HEK293T (cell line): ENCODE measurements around the gene RIMBP2.

Experiments
- ARNT ChIP-seq: fragments of 450-650 bp; IDR thresholded peaks from 2 replicates; pipeline ENCODE4 v1.6.1; 2017; ENCODE audit warnings: mild to moderate bottlenecking
- CTBP1 ChIP-seq: fragments of 450-650 bp; IDR thresholded peaks from 2 replicates; pipeline ENCODE4 v1.6.1; 2016; ENCODE audit warnings: borderline replicate concordance
- ELF4 ChIP-seq: fragments of 450-650 bp; IDR thresholded peaks from 2 replicates; pipeline ENCODE4 v1.6.1; 2017; ENCODE audit warnings: antibody characterized with exemption
- FOXA1 ChIP-seq: fragments of 450-650 bp; IDR thresholded peaks from 2 replicates; pipeline ENCODE4 v1.6.1; 2016; ENCODE audit warnings: mild to moderate bottlenecking
- FOXK2 ChIP-seq: fragments of 450-650 bp; IDR thresholded peaks from 2 replicates; pipeline ENCODE4 v1.6.1; 2016; ENCODE audit warnings: mild to moderate bottlenecking
- FOXM1 ChIP-seq: fragments of 450-650 bp; IDR thresholded peaks from 2 replicates; pipeline ENCODE4 v1.6.1; 2017; ENCODE audit warnings: mild to moderate bottlenecking, borderline replicate concordance
- HDGF ChIP-seq: fragments of 450-650 bp; IDR thresholded peaks from 2 replicates; pipeline ENCODE4 v1.6.1; 2017; ENCODE audit warnings: antibody characterized with exemption, borderline replicate concordance
- L3MBTL2 ChIP-seq: fragments of 450-650 bp; conservative IDR thresholded peaks from 2 replicates; pipeline ENCODE4 v1.6.1; 2016; ENCODE audit warnings: mild to moderate bottlenecking
- LEF1 ChIP-seq: fragments of 450-650 bp; IDR thresholded peaks from 2 replicates; pipeline ENCODE4 v1.6.1; 2017; ENCODE audit warnings: mild to moderate bottlenecking, borderline replicate concordance
- NFRKB ChIP-seq: fragments of 450-650 bp; IDR thresholded peaks from 2 replicates; pipeline ENCODE4 v1.6.1; 2016; ENCODE audit warnings: mild to moderate bottlenecking, moderate library complexity
- PKNOX1 ChIP-seq: fragments of 450-650 bp; IDR thresholded peaks from 2 replicates; pipeline ENCODE4 v1.6.1; 2016
- SP1 ChIP-seq: fragments of 450-650 bp; IDR thresholded peaks from 2 replicates; pipeline ENCODE4 v1.6.1; 2017
- SUZ12 ChIP-seq: fragments of 450-650 bp; IDR thresholded peaks from 2 replicates; pipeline ENCODE4 v1.6.1; 2016; ENCODE audit warnings: mild to moderate bottlenecking

- TF ChIP-seq SUZ12 (no peak), FOXM1 (no peak), L3MBTL2 (no peak), LEF1 (no peak), HDGF (no peak), FOXA1 (no peak), FOXK2 (no peak), ARNT (no peak), NFRKB (no peak), SP1 (no peak), CTBP1 (no peak), ELF4 (no peak), PKNOX1 (no peak)
These were observed 82.3 kb downstream of the RIMBP2 start for GRCh38 chr12:130633771-130634170.
